Measurements from ENCODE around the gene SAMM50.
"Not testable (repeated sequence)": the region's sequence is repeated elsewhere in the genome, so short reads cannot be mapped to it uniquely, and the experiment has no call there.

The SAMM50 gene

DNA sequence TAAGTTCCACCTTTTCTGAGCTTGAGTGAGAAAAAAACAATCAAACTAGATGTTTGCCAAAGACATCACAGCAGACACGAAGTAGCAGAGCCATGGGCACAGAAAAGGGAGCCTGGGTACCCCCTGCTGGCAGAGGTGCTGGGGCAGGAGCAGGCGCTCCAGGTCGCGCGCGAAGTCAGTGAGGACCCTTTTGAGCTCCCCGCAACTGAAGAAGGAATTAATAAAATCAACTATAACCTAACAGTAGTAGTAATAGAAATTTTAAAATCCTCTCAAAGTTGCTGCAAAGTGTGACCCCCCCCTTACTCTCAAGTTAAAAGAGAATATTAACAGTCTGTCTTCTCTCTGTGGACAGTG, 48.8 kb downstream of the SAMM50 start:
- TF ChIP-seq, protein P1, sequence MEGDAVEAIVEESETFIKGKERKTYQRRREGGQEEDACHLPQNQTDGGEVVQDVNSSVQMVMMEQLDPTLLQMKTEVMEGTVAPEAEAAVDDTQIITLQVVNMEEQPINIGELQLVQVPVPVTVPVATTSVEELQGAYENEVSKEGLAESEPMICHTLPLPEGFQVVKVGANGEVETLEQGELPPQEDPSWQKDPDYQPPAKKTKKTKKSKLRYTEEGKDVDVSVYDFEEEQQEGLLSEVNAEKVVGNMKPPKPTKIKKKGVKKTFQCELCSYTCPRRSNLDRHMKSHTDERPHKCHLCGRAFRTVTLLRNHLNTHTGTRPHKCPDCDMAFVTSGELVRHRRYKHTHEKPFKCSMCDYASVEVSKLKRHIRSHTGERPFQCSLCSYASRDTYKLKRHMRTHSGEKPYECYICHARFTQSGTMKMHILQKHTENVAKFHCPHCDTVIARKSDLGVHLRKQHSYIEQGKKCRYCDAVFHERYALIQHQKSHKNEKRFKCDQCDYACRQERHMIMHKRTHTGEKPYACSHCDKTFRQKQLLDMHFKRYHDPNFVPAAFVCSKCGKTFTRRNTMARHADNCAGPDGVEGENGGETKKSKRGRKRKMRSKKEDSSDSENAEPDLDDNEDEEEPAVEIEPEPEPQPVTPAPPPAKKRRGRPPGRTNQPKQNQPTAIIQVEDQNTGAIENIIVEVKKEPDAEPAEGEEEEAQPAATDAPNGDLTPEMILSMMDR (conservative IDR thresholded peaks at IDR 0.05): peak; percentile 10; the same call in 1 of the 2 replicates

DNA sequence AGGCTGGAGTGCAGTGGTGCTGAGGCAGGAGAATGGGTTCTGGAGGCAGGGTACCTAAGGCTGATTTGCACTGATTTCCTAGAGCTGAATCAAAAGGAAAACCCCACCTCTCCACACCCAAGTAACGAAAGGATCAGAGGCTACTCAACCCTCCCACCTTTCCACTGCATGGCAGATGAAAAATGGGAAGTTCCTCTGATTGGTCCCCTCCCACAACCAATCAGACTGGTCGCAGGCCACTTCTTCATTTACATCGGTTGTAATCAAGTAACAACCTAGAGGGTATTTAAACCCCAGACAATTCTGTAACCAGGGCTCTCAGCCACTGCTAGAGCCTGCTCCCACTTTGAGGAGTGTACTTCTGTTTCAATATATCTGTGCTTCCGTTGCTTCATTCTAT, 50.3 kb downstream of the SAMM50 start:
- TF ChIP-seq, protein P1 (conservative IDR thresholded peaks at IDR 0.05): no peak
- no peak overlapping the region for H3K27ac ChIP-seq

More for the DNA sequence above, 48.8 kb downstream of the SAMM50 start:
- H3K27ac ChIP-seq: no peak overlapping the region

DNA sequence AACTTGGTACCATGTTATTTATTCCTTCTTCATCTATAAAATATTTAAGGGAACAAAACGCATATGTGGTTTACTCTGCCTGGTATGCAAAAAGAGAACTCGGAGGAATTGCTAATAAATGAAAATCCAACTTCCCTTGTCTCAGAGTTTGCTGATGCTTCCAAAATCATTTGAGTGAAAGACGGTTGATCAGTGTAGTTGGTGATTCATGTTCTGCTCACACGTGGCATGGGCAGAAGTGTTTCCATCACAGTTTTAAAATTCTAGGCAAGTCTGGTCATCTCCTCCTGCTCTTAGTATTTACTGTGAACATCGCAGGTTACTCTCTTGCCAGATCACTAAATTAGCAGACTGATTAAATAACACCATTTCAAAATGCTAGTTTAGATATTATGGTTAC, 56.9 kb downstream of the SAMM50 start:
- TF ChIP-seq, protein P1 (conservative IDR thresholded peaks at IDR 0.05): no peak
- H3K27ac ChIP-seq: no peak overlapping the region

DNA sequence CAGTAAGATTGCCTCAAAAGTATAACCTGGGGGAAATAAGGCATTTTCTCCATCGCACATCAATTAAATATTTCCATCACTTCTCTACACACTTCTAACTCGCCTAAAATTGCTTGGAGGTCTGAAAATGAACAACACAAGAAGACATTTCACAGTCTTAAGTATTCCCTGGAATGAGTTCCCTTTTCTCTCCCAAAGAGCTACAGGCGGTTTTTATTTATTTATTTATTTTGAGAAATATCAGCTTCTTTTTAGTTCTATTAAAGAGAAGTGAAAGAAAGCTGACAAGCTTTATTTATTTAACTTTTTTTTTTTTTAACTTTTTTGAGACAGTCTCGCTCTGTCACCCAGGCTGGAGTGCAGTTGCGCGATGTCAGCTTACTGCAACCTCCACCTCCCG, 57.3 kb downstream of the SAMM50 start:
- TF ChIP-seq, protein P1 (conservative IDR thresholded peaks at IDR 0.05): no peak

DNA sequence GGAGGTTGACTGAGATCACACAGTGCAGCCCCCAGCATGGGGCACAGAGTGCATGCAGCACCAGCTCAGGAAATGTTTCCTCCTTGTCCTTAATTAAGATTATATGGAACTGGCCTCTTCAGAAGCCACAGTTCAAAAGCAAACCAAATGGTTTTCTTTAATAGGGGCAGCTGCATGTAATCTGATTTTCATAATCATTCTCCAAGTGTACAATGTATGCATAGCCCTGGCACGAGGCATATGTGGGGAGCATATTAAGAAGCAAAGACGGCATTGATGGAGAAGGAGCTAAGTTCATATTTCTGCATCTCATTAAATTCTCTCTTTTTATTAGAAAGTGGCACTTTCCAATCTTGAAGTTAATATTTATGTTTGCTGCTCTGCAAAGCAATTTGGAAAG, 59.0 kb downstream of the SAMM50 start:
- TF ChIP-seq, protein P1 (conservative IDR thresholded peaks at IDR 0.05): no peak
- H3K27ac ChIP-seq: no peak overlapping the region

More for the DNA sequence above, 57.3 kb downstream of the SAMM50 start:
- no peak overlapping the region for H3K27ac ChIP-seq

DNA sequence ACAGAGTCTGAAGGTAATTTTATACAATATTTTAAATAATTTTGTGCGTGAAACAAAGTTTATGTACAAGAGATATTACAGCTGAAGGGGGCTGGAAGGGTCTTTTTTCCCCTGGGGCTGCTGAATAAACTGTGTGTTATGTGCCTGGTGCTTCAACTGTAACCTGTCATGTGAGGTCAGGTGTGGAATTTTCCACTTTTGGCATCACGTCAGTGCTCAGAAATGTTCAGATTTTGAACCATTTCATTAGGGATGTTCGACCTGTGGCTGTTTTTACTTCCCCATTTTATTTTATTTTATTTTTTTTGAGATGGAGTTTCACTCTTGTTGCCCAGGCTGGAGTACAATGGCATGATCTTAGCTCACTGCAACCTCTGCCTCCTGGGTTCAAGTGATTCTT, 61.3 kb downstream of the SAMM50 start:
- H3K27ac ChIP-seq: not testable (repeated sequence)

DNA sequence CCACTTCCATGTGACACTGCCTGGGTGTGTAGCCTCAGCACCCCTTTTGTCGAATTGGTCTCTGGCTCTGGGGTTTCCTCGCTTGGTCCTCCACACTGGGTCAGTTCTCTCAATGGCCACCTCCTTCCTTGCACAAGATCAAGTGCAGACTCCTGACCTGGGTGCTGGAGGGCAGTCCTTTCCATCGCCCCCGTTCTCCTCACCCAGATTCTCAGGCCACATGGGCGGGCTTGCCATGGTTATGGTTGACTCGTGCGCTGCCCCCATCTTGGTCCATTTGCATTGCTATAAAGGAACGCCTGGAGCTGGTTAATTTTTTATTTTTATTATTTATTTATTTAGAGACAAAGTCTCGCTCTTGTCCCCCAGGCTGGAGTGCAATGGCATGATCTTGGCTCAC, 63.4 kb downstream of the SAMM50 start:
- TF ChIP-seq, protein P1 (conservative IDR thresholded peaks at IDR 0.05): no peak
- no peak overlapping the region for H3K27ac ChIP-seq

DNA sequence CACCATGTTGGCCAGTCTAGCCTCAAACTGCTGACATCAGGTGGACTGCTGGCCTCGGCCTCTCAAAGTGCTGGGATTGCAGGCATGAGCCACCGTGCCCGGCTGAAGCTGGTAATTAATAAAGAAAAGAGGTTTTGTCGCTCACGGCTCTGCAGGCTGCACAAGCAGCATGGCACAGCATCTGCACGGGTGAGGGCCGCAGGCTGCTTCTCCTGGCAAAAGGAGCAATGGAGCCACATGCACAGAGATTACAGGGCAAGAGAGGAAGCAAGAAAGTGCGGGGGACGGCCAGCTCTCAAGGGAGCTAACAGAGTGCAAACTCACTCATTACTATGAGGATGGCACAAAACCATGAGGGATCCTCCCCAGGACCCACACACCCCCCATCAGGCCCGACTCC, 64.2 kb downstream of the SAMM50 start:
- TF ChIP-seq, protein P1 (conservative IDR thresholded peaks at IDR 0.05): no peak
- no peak overlapping the region for H3K27ac ChIP-seq
